HG03558 (cell line): Measurements from ENCODE around the gene DNAJC15.
A peak's percentile ranks its signal among the peaks of the same experiment; 100 is the strongest.

Source experiments
- ATAC-seq: cut with Tn5 transposase; IDR thresholded peaks from one replicate; pipeline ENCODE4 v1.9.1; 2021; ENCODE audit warnings: moderate number of reproducible peaks; ENCODE audit not compliant: unreplicated experiment; ENCODE audit errors: extremely low read depth

Gene DNAJC15

GRCh38 chr13:43078399-43078798, 55.0 kb downstream of the DNAJC15 start:
- no peak for ATAC-seq

- ATAC-seq: no peak
These were observed 56.1 kb downstream of the DNAJC15 start for GRCh38 chr13:43079392-43079931.

GRCh38 chr13:43080199-43080598, 56.8 kb downstream of the DNAJC15 start:
- ATAC-seq: no peak

- ATAC-seq: no peak
These were observed 58.5 kb downstream of the DNAJC15 start for GRCh38 chr13:43081866-43082265.

- no peak for ATAC-seq
These were observed 60.4 kb downstream of the DNAJC15 start for GRCh38 chr13:43083750-43084149.

GRCh38 chr13:43085545-43085944, 62.2 kb downstream of the DNAJC15 start:
- ATAC-seq: no peak

- no peak for ATAC-seq
These were observed 62.8 kb downstream of the DNAJC15 start for GRCh38 chr13:43086181-43086580.

- ATAC-seq: no peak
These were observed 64.7 kb downstream of the DNAJC15 start for GRCh38 chr13:43088093-43088511.

- ATAC-seq: no peak
These were observed 66.6 kb downstream of the DNAJC15 start for GRCh38 chr13:43089912-43090498.

- peak; percentile 59 for ATAC-seq
These were observed 71.5 kb downstream of the DNAJC15 start for GRCh38 chr13:43094901-43095300.

- ATAC-seq: no peak
These were observed 72.7 kb downstream of the DNAJC15 start for GRCh38 chr13:43095771-43096719.

GRCh38 chr13:43100667-43101066, 77.3 kb downstream of the DNAJC15 start:
- ATAC-seq: no peak

GRCh38 chr13:43102304-43102703, 78.9 kb downstream of the DNAJC15 start:
- no peak for ATAC-seq

- ATAC-seq: no peak
These were observed 84.4 kb downstream of the DNAJC15 start for GRCh38 chr13:43107780-43108179.

GRCh38 chr13:43110036-43110435, 86.7 kb downstream of the DNAJC15 start:
- no peak for ATAC-seq

GRCh38 chr13:43110658-43111057, 87.3 kb downstream of the DNAJC15 start:
- ATAC-seq: no peak

- ATAC-seq: no peak
These were observed 88.4 kb downstream of the DNAJC15 start for GRCh38 chr13:43111559-43112400.

GRCh38 chr13:43113603-43114002, 90.2 kb downstream of the DNAJC15 start:
- ATAC-seq: no peak

GRCh38 chr13:43114504-43114903, 91.1 kb downstream of the DNAJC15 start:
- no peak for ATAC-seq

GRCh38 chr13:43115141-43115540, 91.8 kb downstream of the DNAJC15 start:
- no peak for ATAC-seq
